Mammary epithelial cell (primary cell): ENCODE results near the gene RARB.

ENCODE experiments used
- CTCF ChIP-seq, 2 donors: IDR thresholded peaks in 1 of 2; conservative IDR thresholded peaks in 1 of 2; 2 replicates each; pipeline ENCODE4 v1.5.1; 2011 to 2012; ENCODE audit warnings: inconsistent platforms in 2 of 2, low read length in 2 of 2, mild to moderate bottlenecking in 2 of 2, control low read depth in 1 of 2, low read depth in 1 of 2; ENCODE audit not compliant: insufficient read depth in 1 of 2; ENCODE audit errors: extremely low read depth in 1 of 2
- EZH2 ChIP-seq: IDR thresholded peaks from 2 replicates; pipeline ENCODE4 v1.6.1; 2012; ENCODE audit warnings: low read length, inconsistent platforms, borderline replicate concordance

DNA sequence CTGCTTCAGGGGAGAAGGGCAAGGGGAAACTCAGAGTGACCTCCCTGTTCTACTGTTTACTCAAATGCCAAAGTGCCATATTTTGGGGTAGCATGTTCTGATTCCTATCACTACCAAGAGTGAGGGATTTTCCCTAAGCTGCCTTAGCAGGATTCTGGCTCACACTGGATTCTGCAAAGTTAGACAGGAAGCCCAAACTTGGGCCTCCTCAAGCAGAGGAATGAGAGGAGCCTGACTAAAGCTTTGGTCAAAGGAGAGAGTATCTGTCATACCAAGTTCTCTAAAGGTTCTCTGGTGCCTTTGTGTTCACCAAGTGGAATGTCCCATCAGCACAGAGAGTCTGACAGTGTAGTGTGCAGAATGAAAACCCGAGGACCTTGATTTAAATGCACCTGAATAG is 8.8 kb upstream of the RARB start:
- TF ChIP-seq CTCF (conservative IDR thresholded peaks at IDR 0.05 in 1 of 2, IDR thresholded peaks at IDR 0.05 in 1 of 2; ENCODE audit: extremely low read depth in 1 of 2, insufficient read depth in 1 of 2, low read depth in 1 of 2, low read length in 2 of 2) (no peak), EZH2 (no peak)
